Neural crest cell (in vitro differentiated cells): ENCODE results near the gene MXD4. TPM values are rescaled to one million over a fixed set of nuclear protein-coding genes. Genes with fewer than 3 reads are reported as not detected.

Source experiments
- DNase-seq: peaks from one replicate; pipeline ENCODE4 v3.0.0; 2021; ENCODE audit warnings: low read depth, mixed read lengths, low spot score
- H3K27ac Mint-ChIP-seq: one replicate; pipeline ENCODE4 v1.8.0; 2021; ENCODE audit warnings: mild to moderate bottlenecking, mixed read lengths; ENCODE audit not compliant: unreplicated experiment
- H3K27me3 Mint-ChIP-seq: 2 replicates; pipeline ENCODE4 v1.8.0; 2021; ENCODE audit warnings: low read depth, mild to moderate bottlenecking, mixed read lengths
- H3K36me3 Mint-ChIP-seq: 2 replicates; pipeline ENCODE4 v1.8.0; 2021; ENCODE audit warnings: low read depth, mild to moderate bottlenecking, mixed read lengths
- H3K4me1 Mint-ChIP-seq: 2 replicates; pipeline ENCODE4 v1.8.0; 2021; ENCODE audit warnings: mixed read lengths
- H3K4me3 Mint-ChIP-seq: one replicate; pipeline ENCODE4 v1.8.0; 2021; ENCODE audit warnings: mild to moderate bottlenecking, mixed read lengths
- H3K9me3 Mint-ChIP-seq: 2 replicates; pipeline ENCODE4 v1.8.0; 2021; ENCODE audit warnings: mixed read lengths
- CTCF ChIP-seq: fragments of 200-600 bp; sonication (generic); conservative IDR thresholded peaks from 2 replicates; pipeline ENCODE4 v1.5.0; 2021; ENCODE audit warnings: antibody characterized with exemption, mild to moderate bottlenecking
- total RNA-seq: library from RNA; stranded (reverse); gene quantifications from 2 replicates; pipeline ENCODE4 v1.2.1, GENCODE V29; 2021

Gene MXD4
- total RNA-seq, 1 donor from 2014 or later, result 54.3 TPM

GRCh38 chr4:2247128-2248043, 14.5 kb downstream of the MXD4 start:
- Mint-ChIP-seq H3K9me3 (no peaks in the 10 kb centered on the region), H3K27me3 (no peaks in the 10 kb centered on the region), H3K27ac (no peak overlapping the region), H3K4me1 (peaks cover 27% of the 10 kb centered on the region), H3K36me3 (no peaks in the 10 kb centered on the region), H3K4me3 (no peak overlapping the region)
- no peak for TF ChIP-seq CTCF
- no peak for DNase-seq

- Mint-ChIP-seq H3K4me3 (no peak overlapping the region), H3K9me3 (no peaks in the 10 kb centered on the region), H3K27me3 (no peaks in the 10 kb centered on the region), H3K36me3 (no peaks in the 10 kb centered on the region), H3K27ac (no peak overlapping the region), H3K4me1 (peaks cover 27% of the 10 kb centered on the region)
- peak; percentile 0 for DNase-seq
- TF ChIP-seq CTCF, result no peak
These were observed 15.4 kb downstream of the MXD4 start for GRCh38 chr4:2246384-2247127.

- no peak overlapping the region for H3K27ac Mint-ChIP-seq
- H3K4me1 Mint-ChIP-seq, result peaks cover 32% of the 10 kb centered on the region
- peak; percentile 1 for DNase-seq
- H3K4me3 Mint-ChIP-seq, result no peak overlapping the region
- TF ChIP-seq CTCF, result no peak
- H3K27me3 Mint-ChIP-seq, result no peaks in the 10 kb centered on the region
- H3K9me3 Mint-ChIP-seq, result no peaks in the 10 kb centered on the region
- no peaks in the 10 kb centered on the region for H3K36me3 Mint-ChIP-seq
These were observed 16.1 kb downstream of the MXD4 start for GRCh38 chr4:2245787-2246275.

- peak; percentile 1 for DNase-seq
- Mint-ChIP-seq H3K4me1 (peaks cover 38% of the 10 kb centered on the region), H3K27ac (no peak overlapping the region), H3K4me3 (no peak overlapping the region), H3K9me3 (no peaks in the 10 kb centered on the region), H3K27me3 (no peaks in the 10 kb centered on the region), H3K36me3 (no peaks in the 10 kb centered on the region)
- TF ChIP-seq CTCF, result no peak
These were observed 16.7 kb downstream of the MXD4 start for GRCh38 chr4:2245057-2245786.

- Mint-ChIP-seq H3K27ac (peak overlapping the region; percentile 64), H3K4me1 (peaks cover 50% of the 10 kb centered on the region), H3K27me3 (no peaks in the 10 kb centered on the region), H3K36me3 (no peaks in the 10 kb centered on the region), H3K9me3 (no peaks in the 10 kb centered on the region), H3K4me3 (peak overlapping the region; percentile 81)
- peak; percentile 41 for DNase-seq
- peak; percentile 18 for TF ChIP-seq CTCF
These were observed 18.1 kb downstream of the MXD4 start for GRCh38 chr4:2243681-2244380.
